Keratinocyte (primary cell): ENCODE measurements around the gene WNT9B.

Source experiments
- CTCF ChIP-seq, 3 experiments: IDR thresholded peaks in 1 of 3; conservative IDR thresholded peaks in 1 of 3; optimal IDR thresholded peaks in 1 of 3; 2 replicates in 2 of 3; 3 replicates in 1 of 3; pipeline versions ENCODE3 to v1.5.1; 2011; ENCODE audit warnings: low read length in 3 of 3, mild to moderate bottlenecking in 3 of 3, moderate library complexity in 2 of 3, control low read depth in 1 of 3, inconsistent platforms in 1 of 3; ENCODE audit not compliant: insufficient read depth in 2 of 3; ENCODE audit errors: extremely low read depth in 1 of 3
- EZH2 ChIP-seq: IDR thresholded peaks from one replicate; pipeline ENCODE4 v1.6.1; 2012; ENCODE audit warnings: inconsistent platforms, mild to moderate bottlenecking, low read length, moderate library complexity

GRCh38 chr17:46812624-46813318 lies 38.6 kb upstream of the WNT9B start:
- no peak for TF ChIP-seq CTCF (optimal IDR thresholded peaks at IDR 0.05 in 1 of 3, IDR thresholded peaks at IDR 0.05 in 1 of 3, conservative IDR thresholded peaks at IDR 0.05 in 1 of 3; ENCODE audit: extremely low read depth in 1 of 3, insufficient read depth in 2 of 3, low read length in 3 of 3)
- TF ChIP-seq EZH2: no peak
